GM20431 (cell line): ENCODE measurements around the gene PBX3.

Experiments used
- in situ Hi-C: fragments of 300-500 bp; cut with MseI, MboI; formaldehyde crosslinking; loops from one replicate; pipeline ENCODE4 v1.15.0; 2020; ENCODE audit warnings: low sequenced_read_pairs; ENCODE audit not compliant: unreplicated experiment

The PBX3 gene

GRCh38 chr9:125988479-125989050 is 241.4 kb downstream of the PBX3 start:
- in situ Hi-C loops = no loop called here

GRCh38 chr9:125989090-125989501 is 241.9 kb downstream of the PBX3 start:
- in situ Hi-C loops = no loop called here

DNA sequence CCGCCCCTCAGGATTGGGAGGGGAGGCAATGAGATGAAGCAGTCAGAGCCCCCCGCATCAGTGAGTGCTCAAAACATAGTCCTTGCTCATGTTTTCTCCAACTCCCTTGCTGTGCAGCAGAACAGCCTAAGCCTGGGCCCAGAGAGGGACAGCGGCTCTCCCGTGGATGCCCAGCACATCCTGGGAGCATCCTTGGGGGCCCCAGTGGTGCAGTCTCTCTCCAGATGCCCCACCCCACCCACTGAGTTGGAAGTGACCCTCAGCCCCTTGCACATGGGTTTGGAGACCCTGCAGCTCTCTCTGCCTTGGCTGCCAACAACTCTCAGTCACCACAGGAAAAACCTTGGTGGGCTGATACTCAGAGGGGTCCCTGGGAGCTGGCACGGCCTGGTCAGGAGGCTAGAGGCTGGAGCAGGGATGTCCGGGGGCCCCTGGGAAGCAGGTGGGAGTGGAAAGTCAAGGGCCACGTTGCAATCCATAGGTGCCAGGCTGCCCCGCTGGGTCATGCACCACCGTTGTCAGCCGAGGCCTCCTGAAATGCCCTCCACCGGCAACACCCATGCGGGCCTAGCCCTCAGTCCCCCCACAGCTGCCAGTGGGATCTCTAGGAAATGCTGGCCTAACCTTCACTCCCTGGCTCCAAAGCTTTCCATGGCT is 242.5 kb downstream of the PBX3 start:
- in situ Hi-C loops = no loop called here

DNA sequence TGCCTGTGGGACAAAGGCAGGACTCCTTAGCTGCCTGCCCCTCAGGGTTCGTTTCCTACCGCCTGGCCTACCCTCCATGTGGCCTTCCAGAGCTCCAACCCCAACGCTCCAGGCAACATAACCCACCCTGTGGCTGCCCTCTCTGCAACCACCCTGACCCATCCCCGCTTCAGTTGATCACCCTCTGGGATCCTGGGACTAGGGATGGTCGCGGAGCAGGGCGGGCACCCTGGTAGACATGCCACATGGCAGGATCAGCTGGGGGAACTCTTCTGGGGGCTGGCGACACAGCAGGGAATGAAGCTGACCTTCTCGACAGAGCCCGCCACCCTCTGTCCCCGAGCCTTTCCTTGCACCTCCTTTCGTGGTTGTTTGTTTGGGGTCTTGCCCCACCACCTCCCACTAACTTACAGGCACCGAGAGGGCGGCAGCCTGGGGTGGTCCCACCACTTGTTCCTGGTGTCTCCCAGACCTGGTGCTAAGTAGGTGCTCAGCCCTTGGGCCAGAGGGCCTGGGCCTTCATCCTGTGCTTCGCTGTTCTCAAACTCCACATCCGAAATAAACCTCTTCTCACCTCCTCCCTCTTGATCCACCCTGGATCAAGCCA is 243.1 kb downstream of the PBX3 start:
- in situ Hi-C loops = no loop called here

DNA sequence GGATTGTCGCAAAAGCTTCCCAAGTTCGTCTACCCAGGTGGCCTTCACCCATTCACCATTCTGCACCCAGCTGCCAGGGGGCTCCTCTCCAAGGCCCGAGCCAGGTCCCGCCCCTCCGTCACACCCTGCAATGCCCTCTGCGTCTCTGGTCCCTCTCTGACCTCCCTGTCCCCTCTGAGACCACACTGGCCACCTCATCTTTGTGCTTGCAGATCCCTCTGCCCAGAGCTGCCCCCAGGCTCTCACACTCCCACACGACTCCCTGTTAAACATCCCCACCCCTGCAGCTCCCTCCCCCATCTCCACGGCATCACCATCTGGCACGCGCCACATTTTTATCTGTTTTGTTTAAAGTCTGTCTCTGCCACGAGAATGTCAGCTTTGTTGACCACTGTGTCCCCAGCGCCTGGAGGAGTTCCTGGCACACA is 243.6 kb downstream of the PBX3 start:
- in situ Hi-C loops = no loop called here

DNA sequence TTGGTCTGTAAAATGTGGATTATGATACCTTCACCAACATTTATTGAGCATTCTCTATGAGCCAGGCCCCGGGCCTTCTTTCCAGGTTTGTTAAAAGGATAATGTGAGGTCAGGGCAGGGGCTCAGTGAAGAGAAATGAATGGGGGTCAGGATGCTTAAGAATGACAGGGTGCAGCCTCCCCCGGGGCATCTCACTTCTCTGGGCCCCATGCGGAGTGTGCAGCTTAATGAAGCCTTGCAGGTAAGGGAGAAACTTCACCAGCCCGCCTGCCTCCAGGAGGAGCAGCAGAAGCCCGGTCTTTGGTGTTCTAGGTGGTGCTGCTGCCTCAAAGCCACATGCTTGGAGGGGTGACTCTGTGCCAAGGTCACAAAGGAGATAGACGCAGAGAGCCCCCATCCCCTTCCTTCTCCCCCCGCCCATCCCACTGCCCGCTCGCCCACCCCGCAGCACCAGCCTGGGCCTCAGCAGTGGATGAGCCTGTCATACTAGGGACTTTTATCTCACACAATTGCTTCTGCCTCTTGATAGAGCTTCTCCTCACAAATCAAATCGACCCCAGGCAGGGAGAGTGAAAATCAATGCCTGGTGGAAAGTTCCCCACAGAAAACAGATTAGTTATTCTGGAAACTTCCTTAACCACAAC is 244.8 kb downstream of the PBX3 start:
- in situ Hi-C loops = no loop called here

GRCh38 chr9:125992557-125992956 is 245.4 kb downstream of the PBX3 start:
- in situ Hi-C loops = no loop called here

- in situ Hi-C loops = no loop called here
Measured at GRCh38 chr9:125993466-125993865, 246.3 kb downstream of the PBX3 start.

DNA sequence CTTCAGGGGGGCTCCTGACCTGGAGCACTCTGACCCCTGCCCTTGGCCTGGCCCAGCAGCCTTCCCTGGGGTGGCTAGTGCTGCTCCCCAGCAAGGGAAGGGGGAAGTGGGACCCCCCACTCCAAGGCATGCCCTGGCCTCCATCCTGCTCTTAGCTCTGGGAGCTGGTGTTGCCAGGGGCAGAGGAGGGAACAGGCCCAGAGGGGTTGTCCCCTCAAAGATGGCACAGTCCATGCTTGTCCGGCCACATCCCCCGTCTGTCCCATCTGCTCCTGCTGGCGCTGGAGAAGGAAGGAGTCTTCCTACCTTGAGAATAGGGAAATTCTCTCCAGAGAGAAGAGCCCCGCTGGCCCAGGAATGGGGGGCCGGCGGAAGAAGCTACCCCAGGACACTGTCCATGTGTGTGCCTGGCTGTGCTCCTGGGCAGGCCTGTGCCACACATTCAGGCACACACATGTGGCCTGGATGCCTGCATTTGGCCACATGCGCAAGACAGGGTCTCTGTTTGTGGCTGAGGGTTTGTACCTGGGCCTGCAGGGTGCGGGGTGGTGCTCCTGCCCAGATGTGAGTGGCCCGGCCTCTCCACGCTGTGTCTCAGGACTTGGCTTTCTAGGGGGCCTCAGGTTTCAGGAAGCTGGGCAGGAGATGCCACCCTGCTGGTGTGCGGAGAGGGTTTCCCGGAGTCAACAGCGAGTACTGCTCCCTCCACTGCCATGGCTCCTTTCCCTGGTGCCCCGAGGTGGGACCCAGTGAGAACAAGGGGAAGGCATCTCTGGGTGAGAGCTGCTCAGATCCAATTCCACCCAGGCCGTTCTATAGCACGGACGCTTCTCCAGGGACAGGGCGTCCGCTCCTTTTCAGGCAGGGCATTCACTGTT is 247.1 kb downstream of the PBX3 start:
- in situ Hi-C loops = no loop called here

DNA sequence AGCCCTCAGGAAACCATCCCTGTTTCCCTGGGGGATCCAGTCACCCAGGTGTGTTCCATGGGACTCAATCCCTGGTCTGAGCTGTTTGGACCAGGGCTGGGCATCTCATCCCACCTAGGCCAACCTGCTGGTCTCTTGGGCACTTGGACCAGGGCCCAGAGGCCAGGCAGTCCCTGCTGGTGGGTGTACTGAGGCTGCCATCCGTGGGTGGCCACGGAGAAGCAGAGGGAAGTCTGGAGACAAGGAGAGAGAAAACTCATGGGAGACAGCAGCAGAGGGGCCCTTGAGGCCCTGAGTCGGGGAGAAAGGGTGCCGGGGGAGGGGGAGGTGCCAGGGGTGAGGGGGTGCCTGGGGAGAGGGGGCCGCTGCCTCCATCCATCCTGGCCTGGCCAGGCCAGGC is 247.8 kb downstream of the PBX3 start:
- in situ Hi-C loops = no loop called here

DNA sequence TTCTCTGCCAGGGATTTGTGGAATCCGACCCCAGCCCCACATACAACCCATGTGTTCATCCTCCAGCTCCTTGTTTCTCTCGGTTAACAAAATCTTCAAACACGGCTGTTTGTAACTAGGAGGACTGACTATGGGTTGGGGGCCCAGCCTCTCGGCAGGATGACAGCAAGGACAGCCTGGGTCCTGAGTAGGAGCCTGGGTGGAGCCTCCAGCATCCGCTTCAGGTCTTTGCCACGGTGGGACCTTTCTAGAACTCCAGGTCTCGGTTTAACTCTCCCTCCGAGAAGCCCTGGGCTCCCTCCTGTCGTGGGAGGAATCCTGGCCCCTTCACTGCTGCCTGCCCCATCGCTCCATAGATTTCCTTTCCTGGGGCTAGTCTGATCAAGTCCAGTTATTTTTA is 248.5 kb downstream of the PBX3 start:
- in situ Hi-C loops = no loop called here

- in situ Hi-C loops = no loop called here
Measured at GRCh38 chr9:125996791-125997190, 249.6 kb downstream of the PBX3 start.

DNA sequence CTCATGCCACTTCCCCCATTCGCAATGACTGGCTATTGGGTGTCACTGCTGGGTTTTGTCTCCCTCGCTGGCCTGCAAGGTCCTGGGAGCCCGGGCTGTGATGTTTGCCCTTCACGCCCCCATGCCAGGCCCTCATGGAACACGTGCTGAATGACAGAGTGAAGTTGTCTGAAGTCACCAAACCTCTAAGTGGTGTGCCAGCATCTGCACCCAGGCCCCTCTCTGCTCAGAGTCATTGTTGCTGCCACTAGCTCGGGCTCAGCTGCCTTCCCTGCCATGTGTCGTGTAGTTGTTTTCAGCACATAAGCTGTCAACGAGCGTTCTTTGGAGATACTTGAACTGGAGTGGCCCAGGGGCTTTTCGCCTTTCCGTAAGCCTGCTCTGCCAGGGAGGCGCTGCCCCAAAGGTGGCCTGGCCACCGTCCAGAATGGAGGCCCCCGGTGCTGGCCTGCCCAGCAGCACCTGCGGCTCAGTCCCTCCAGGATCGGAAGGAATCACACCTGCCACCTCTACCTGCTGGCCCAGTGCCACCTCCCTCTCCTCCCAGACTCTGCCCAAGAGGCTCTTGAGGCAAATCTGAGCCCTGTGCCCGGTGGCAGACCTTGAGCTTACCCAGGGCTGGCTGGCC is 250.1 kb downstream of the PBX3 start:
- in situ Hi-C loops = no loop called here

DNA sequence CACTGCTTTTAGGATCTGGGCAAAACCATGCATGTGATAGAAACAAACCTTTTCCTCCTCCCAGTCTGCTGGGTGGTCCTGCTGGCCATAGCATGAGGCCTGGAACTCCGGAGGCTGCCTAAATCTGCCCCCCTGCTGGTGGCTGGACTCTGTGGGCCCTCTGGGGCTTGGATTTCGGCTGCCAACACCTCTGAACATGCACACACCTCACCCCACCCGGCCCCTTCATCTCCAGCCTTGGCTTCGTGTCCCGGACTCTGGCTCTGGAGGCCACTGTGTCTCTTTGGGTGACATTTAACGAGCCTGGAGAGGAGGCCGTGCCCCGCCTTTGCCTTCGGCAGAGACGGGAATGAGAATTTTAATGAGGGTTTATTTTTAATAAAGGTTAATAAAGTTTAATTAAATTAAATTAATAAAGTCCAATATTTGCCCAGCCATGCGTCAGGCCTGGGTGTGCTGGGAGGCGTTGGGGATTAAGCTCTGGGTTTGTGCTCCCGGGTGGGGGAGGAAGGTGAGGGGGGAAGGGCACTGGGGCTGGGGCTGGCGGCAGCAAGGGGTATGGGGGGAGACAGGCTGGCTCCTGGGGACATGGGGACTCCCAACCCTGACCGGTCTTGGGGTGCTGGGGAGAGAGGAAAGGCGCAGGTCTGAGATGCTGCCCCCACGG is 251.8 kb downstream of the PBX3 start:
- in situ Hi-C loops = no loop called here

DNA sequence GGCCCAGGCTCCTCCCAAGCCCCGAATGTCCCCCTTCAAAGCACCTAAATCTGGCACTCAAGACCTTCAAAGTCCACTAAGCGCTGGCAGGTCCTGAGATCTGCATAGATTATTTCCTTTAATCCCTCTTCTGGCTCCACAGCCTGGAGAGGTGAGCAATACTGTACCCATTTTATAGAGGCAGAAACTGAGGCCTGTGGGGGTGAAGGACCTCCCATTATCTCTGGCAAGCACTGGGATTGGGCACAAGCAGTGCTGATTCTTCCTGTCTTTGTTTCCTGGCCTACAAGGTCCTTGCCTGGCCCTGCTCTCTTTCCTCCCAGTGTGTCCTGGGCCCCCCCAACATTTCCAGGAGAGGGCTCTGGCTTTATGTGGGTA is 252.3 kb downstream of the PBX3 start:
- in situ Hi-C loops = no loop called here

- in situ Hi-C loops = no loop called here
Measured at GRCh38 chr9:126000256-126000655, 253.1 kb downstream of the PBX3 start.

DNA sequence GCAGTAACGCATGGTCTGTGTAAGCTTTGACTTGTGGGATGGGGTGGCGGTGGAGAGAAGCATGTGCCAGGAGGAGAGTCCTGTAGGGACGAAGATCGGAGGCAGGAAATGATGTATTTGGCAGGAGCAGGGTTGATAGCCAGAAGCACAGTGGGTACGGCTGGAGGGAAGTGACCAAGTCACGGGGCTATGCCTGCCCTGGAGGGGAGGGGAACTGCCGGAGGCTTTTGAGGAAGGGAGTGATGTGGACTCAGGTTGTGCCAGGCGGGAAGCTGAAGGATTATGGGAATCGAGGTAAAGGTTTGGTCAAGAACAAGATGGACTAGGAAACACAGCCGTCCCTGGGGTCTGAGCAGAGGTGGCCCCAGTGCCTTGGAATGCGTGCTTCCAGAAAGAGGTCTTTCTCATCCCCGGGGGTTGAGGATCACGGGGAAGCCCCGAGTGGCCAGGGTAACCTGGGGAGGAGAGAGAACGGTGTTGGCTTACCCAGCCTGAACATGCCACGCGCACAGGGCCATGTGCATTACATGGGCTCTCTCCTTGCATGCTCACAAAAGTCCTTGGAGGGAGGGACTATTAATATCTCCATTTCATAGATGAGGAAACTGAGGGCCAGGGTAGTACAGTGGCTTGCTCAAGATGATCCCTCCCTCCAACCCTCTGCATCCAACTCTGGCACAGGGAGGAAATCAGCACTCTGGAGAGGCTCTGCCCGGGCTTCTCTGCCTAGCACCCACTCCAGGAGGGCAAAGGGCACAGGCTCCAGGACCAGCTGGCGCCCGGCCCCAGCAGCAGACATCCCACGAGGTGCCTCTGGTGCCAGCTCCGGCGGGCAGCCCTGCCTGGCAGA is 253.8 kb downstream of the PBX3 start:
- in situ Hi-C loops = no loop called here

DNA sequence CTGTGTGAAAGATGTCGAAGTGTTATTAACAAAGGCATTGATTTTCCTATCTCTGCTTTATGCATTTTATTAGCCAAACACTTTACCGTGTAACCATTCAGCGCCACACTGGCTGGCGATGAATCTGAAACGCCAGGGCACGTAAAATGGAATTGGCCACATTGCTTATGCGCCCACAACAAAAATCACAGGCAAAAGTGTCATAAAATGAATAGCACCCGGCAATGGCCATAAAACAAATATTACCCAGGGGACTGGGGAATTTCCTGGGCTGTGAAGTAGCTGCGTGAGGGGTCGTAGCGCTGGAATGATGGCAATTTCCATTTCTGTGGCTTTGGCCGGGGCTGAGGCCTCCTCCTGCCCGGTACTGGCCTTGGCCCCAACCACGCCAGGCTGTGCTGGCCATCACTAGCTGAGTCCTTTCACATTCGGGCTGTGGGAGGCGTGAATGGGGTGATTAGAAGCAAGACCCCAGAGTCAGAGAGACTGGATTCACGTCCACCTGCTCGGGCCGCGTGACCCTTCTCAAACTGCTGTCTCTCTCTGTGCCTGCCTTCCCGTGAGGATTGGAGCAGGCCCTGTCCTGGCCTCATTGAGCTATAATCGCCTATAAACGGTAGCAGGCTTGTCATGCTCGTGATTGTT is 254.5 kb downstream of the PBX3 start:
- in situ Hi-C loops = no loop called here
